Measurements from ENCODE around the gene OXCT2.
"Not testable (repeated sequence)": the region's sequence is repeated elsewhere in the genome, so short reads cannot be mapped to it uniquely, and the experiment has no call there.

Gene OXCT2

GRCh38 chr1:39771022-39771532, at the start of gene OXCT2:
OXCT2 (minus strand) TSS chr1:39771348; CDS start chr1:39771255, 93 bp downstream.
- DNase-seq (ENCODE audit: low read depth in 1 of 2, low spot score in 1 of 2): not testable (repeated sequence)

DNA sequence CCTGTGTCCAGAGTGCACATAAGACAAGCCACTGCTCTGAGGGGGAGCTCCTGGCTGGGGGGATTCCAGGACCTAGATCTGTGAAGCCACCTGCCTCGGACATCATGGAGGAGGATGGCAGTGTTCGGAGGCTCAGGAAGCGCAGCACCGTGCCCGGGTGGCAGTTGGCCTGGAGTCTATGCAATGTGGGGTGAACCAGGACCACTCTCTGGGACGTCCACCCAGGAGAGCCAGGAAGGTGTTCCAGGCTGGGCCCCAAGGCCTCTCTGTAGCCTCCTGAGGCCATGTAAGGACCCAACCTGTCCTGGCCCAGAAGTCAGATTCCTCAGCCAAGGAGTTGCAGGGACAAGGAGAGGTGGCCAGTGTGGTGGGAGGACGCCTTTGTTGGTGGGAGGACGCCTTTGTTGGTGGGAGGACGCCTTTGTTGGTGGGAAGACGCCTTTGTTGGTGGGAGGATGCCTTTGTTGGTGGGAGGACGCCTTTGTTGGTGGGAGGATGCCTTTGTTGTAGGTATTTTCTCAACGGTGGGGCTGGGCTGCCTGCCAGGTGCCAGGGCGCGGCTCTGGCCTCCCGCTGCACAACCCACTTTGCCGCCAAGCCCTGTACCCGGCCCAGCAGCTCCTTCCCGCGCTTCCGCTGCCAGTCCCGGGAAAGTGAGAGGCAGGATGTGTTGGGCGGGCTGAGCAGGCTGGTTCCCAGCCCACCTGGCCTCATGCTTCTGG, 48.1 kb upstream of the OXCT2 start:
- DNase-seq (ENCODE audit: low read depth in 1 of 2, low spot score in 1 of 2): no peak

- no peak for DNase-seq (ENCODE audit: low read depth in 1 of 2, low spot score in 1 of 2)
Observed at GRCh38 chr1:39818482-39818881, 47.3 kb upstream of the OXCT2 start.

DNA sequence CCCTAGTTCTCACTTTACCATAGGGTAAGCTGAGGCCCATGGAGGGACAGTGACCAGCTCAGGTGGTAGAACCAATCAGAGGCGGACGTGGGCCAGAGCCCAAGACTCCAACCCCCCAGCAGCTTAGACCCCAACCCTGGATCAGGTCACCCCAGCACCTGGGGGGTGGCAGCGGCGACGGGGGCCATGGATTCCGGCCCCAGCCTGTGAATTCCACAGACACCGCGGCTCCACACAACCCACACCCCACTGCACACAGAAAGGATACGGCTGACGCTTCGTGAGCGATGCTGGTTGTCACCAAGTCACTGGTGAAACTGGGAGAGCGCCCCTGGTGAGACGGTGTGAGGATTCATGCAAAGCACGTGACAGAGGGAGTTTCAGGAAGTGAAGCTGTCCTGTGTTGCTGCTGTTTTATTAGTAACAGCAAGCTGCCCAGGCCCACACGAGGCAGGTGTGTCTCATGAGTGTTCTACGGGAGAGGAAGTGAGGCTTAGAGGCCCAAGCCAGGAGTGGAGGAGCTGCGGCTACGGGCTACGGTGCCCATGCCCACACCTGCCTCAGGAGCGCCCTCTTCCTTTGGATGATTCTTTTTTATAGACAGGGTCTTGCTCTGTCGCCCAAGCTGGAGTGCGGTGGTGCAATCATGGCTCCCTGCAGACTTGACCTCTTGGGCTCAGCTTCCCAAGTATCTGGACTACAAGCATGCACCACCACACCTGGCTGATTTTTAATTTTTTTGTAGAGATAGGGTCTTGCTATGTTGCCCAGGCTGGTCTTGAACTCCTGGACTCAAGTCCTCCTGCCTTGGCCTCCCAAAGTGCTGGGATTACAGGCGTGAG, 46.2 kb upstream of the OXCT2 start:
- peak; percentile 38 to 44 for DNase-seq (ENCODE audit: low read depth in 1 of 2, low spot score in 1 of 2)

GRCh38 chr1:39816415-39817090, 45.4 kb upstream of the OXCT2 start:
- peak; percentile 14 to 44 for DNase-seq (ENCODE audit: low read depth in 1 of 2, low spot score in 1 of 2)

DNA sequence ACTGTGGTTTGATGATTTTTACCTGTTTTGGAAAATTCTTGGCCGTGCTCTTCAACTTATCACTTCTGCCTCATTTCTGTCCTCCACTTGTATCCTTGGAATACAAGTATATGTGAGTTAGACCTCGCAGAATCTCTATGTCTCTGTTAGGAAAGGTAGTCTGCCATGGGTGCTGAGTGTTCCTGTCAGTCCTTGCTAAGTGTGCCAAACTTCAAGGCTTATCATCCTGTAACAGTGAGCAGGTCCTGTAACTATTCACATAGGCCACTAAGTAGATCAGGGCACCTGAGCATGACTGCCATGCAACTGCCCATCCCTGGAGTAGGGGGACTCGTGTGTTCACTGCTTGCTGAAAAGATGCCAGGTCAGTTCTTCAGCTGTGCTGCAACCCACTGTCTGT, 41.8 kb upstream of the OXCT2 start:
- no peak for DNase-seq (ENCODE audit: low read depth in 1 of 2, low spot score in 1 of 2)

- DNase-seq (ENCODE audit: low read depth in 1 of 2, low spot score in 1 of 2): no peak
Observed at GRCh38 chr1:39808784-39809517, 37.8 kb upstream of the OXCT2 start.

DNA sequence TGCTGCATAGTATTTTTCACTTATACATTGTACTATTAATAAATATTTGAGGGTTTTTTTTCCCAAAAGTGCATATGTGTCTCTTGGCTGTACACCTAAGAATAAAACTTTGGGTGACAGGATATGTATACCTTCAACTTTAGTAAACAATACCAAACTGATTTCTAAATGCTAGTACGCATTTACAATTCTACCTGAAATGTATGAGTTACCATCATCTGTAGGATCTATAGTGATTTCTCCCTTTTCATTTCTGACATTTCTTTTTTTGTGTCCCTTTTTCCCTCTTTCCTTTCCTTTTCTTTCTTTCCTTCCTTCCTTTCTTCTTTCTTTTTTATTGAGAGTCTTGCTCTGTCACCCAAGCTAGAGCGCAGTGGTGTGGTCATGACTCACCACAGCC, 34.2 kb upstream of the OXCT2 start:
- no peak for DNase-seq (ENCODE audit: low read depth in 1 of 2, low spot score in 1 of 2)

GRCh38 chr1:39802496-39803260, 31.5 kb upstream of the OXCT2 start:
- no peak for DNase-seq (ENCODE audit: low read depth in 1 of 2, low spot score in 1 of 2)

DNA sequence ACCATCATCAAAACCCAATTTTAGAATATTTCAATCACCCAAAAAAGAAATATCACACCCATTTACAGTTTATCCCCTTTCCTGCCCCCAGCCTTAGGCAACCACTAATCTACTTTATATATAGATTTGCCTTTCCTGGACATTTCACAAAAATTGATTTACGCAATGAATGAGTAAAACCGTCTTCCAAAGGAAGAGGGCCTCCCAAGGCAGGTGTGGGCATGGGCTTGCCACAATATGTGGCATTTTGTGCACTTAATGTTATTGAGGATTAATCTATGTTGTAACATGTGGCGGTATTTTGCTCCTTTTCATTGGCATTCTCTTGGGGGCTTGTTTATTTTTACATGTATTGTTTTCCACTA, 29.3 kb upstream of the OXCT2 start:
- DNase-seq (ENCODE audit: low read depth in 1 of 2, low spot score in 1 of 2): no peak

- DNase-seq (ENCODE audit: low read depth in 1 of 2, low spot score in 1 of 2): peak; percentile 46 to 50
Observed at GRCh38 chr1:39799770-39800470, 28.8 kb upstream of the OXCT2 start.

- peak; percentile 78 to 82 for DNase-seq (ENCODE audit: low read depth in 1 of 2, low spot score in 1 of 2)
Observed at GRCh38 chr1:39798859-39799769, 28.0 kb upstream of the OXCT2 start.

- no peak for DNase-seq (ENCODE audit: low read depth in 1 of 2, low spot score in 1 of 2)
Observed at GRCh38 chr1:39795651-39796050, 24.5 kb upstream of the OXCT2 start.

DNA sequence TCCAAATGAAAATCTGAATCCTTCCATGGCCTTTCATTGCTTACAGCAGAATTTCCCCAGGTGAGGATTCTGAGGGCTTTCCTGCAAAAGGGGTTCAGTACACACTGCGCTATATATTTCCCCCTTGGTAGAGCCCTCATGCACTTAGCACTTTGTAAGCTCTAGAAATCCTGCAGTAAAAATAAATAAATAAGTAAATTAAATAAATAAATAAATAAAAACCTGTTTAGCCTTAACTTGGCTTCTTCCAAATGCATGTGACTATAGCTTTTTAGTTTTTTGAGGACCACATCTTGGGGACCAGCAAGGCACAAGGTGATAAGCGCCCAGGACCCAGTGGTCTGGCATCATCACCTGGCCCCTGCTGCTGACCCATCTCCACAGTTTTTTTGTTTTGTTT, 20.7 kb upstream of the OXCT2 start:
- no peak for DNase-seq (ENCODE audit: low read depth in 1 of 2, low spot score in 1 of 2)

DNA sequence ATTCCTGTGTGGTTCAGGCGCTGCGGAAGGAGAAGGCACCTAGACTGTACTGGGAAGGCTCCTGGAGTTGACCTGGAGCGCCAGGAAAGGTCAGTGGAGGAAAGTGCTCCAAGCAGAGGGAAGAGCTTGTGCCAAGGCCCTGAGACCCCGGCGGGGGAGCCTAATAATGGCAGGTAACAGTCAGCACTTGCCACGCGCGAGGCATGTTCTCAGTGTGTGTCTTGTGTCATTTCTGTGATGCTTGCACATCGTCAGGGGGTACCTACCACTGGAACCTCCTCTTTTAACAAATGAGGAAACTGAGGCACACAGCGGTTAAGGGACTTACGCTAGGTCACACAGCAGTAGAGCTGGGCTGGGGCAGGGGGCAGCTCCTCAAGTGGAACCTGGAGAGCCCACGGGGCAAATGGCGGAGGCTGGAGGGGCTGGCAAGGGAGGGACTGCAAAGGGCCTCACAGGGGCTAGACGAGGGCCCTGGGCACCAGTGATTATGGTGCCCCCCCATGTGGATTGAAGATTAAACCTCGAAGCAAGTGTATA, 18.5 kb upstream of the OXCT2 start:
- no peak for DNase-seq (ENCODE audit: low read depth in 1 of 2, low spot score in 1 of 2)

- DNase-seq (ENCODE audit: low read depth in 1 of 2, low spot score in 1 of 2): peak; percentile 17 to 20
Observed at GRCh38 chr1:39788758-39789570, 17.8 kb upstream of the OXCT2 start, which contains the start of gene BMP8B. BMP8B (minus strand) TSS chr1:39788865; CDS start chr1:39788485, 380 bp downstream.

- DNase-seq (ENCODE audit: low read depth in 1 of 2, low spot score in 1 of 2): no peak
Observed at GRCh38 chr1:39788426-39788757, 17.2 kb upstream of the OXCT2 start.

Data from activated T-helper 1 cell treated with anti-CD3 and anti-CD28 coated beads, Interleukin-2, amount 50 U/mL, for 16 hours (primary cell).